BE2C (cell line): ENCODE data around the gene ACIN1.
"Not testable (repeated sequence)": the region's sequence is repeated elsewhere in the genome, so short reads cannot be mapped to it uniquely, and the experiment has no call there.

Experiments
- DNase-seq: peaks from one replicate; pipeline ENCODE4 v3.0.0-alpha.2; 2020
- H3K27me3 ChIP-seq: fragments of 250-450 bp; sonication (Bioruptor Pico); 2 replicates; pipeline ENCODE4 v1.5.1; 2020; ENCODE audit warnings: mild to moderate bottlenecking
- H3K36me3 ChIP-seq: fragments of 250-450 bp; sonication (Bioruptor Pico); 2 replicates; pipeline ENCODE4 v1.5.1; 2020; ENCODE audit warnings: mild to moderate bottlenecking
- H3K4me1 ChIP-seq: fragments of 250-450 bp; sonication (Bioruptor Pico); 2 replicates; pipeline ENCODE4 v1.5.1; 2020
- H3K4me3 ChIP-seq: 2 replicates; pipeline ENCODE4 v1.5.1; 2011; ENCODE audit warnings: low read depth, low read length
- H3K9me3 ChIP-seq: fragments of 250-450 bp; sonication (Bioruptor Pico); 2 replicates; pipeline ENCODE4 v1.5.1; 2020
- CTCF ChIP-seq: IDR thresholded peaks from 2 replicates; pipeline ENCODE4 v1.5.1; 2012; ENCODE audit warnings: mild to moderate bottlenecking, low read depth, low read length

ACIN1 gene

DNA sequence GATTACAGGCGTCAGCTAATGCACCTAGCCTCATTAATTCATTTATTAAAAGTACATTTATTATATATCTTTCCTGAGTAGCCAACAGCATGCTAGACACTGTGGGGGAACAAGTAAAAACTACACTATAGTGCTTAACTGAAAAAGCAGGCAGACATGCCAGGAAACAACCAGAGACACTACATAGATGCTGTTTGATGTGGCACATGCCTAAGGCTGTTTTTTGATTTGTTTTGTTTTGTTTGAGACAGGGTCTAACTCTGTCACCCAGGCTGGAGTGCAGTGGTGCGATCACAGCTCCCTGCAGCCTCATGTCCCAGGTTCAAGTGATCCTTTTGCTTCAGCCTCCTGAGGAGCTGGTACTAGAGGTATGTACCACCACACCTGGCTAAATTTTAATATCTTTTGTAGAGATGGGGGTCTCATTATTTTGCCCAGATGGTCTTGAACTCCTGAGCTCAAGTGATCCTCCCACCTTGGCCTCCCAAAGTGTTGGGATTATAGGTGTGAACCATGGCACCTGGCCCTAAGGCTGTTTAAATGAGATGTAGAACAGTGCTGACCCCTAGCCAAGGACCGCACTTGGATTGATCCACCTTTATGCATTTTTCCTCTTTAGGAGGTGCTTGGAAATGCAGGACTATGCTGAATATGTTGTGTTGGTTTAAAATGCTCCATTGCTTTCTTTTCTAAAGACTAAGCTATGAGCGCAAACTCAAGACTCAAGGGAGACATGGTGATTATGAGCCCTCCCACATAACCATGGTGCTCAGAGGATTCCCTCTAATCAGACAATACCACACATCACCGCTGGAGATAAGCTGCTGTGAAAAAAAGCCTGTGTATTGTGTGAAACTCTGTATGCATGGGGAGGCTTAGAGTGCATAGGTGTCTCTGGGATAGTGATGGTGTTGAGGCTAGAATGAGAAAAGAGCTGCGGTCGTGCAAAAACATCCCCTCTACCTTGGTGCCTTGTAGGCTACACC, 74.5 kb downstream of the ACIN1 start:
- DNase-seq: no peak
- Histone ChIP-seq H3K36me3 (peaks cover 11% of the 10 kb centered on the region), H3K9me3 (no peaks in the 10 kb centered on the region), H3K27me3 (no peaks in the 10 kb centered on the region), H3K4me1 (peaks cover 20% of the 10 kb centered on the region), H3K4me3 (no peak overlapping the region)
- TF ChIP-seq CTCF: no peak

DNA sequence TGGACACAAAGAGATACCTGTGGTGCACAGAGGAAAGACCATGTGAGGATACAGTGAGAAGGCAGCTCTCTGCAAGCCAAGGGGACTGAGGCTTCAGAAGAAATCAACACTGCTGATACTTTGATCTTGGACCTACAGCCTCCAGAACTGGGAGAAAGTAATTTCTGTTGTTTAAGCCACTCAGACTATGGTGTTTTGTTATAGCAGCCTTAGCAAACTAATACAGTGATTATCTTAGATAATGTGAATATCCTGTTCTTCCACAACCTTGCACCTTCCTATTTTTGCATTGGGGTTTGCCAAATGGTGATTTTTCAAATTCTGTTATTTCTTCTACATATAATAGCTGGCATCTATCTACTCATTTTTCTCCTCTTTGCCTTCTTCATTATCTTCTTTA, 76.8 kb downstream of the ACIN1 start:
- no peak for TF ChIP-seq CTCF
- H3K36me3 ChIP-seq: no peaks in the 10 kb centered on the region
- no peaks in the 10 kb centered on the region for H3K9me3 ChIP-seq
- H3K27me3 ChIP-seq: no peaks in the 10 kb centered on the region
- no peak for DNase-seq
- no peak overlapping the region for H3K4me3 ChIP-seq
- peaks cover 21% of the 10 kb centered on the region for H3K4me1 ChIP-seq

- Histone ChIP-seq H3K4me1 (peaks cover 23% of the 10 kb centered on the region), H3K27me3 (no peaks in the 10 kb centered on the region), H3K36me3 (no peaks in the 10 kb centered on the region), H3K4me3 (no peak overlapping the region), H3K9me3 (no peaks in the 10 kb centered on the region)
- DNase-seq: no peak
- no peak for TF ChIP-seq CTCF
Observed at GRCh38 chr14:23017091-23017490, 77.8 kb downstream of the ACIN1 start.

DNA sequence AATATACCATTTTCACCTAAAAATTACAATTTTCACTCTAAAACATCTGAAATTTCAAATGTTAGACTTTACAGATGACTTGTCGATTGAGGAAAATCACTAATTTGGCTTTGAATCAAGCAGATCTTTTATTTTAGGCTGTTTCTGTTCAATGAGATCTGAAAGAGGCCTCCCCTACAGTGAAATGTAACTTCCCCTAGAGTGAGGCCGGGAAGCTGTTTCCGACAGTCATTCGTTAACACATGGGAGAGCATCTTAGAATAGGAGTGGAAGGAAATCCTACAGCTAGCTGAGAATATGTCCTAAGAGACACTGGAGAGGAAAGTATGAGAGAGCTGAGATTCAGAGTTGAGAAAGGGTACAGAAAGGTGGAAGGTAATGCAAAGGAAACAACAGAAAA, 79.3 kb downstream of the ACIN1 start:
- no peak for TF ChIP-seq CTCF
- Histone ChIP-seq H3K9me3 (no peaks in the 10 kb centered on the region), H3K36me3 (no peaks in the 10 kb centered on the region), H3K4me1 (peaks cover 11% of the 10 kb centered on the region), H3K27me3 (no peaks in the 10 kb centered on the region), H3K4me3 (no peak overlapping the region)
- no peak for DNase-seq

DNA sequence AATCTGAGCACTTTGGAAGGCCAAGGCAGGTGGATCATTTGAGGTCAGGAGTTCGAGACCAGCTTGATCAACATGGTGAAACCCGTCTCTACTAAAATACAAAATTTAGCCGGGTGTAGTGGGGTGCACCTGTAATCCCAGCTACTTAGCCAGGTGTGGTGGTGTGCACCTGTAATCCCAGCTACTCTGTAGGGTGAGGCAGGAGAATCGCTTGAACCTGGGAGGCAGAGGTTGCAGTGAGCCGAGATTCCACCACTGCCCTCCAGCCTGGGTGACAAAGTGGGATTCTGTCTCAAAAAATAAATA, 81.2 kb downstream of the ACIN1 start:
- not testable (repeated sequence) for H3K4me3 ChIP-seq, H3K27me3 ChIP-seq, H3K9me3 ChIP-seq, DNase-seq, H3K36me3 ChIP-seq
- peaks cover 13% of the 10 kb centered on the region for H3K4me1 ChIP-seq

DNA sequence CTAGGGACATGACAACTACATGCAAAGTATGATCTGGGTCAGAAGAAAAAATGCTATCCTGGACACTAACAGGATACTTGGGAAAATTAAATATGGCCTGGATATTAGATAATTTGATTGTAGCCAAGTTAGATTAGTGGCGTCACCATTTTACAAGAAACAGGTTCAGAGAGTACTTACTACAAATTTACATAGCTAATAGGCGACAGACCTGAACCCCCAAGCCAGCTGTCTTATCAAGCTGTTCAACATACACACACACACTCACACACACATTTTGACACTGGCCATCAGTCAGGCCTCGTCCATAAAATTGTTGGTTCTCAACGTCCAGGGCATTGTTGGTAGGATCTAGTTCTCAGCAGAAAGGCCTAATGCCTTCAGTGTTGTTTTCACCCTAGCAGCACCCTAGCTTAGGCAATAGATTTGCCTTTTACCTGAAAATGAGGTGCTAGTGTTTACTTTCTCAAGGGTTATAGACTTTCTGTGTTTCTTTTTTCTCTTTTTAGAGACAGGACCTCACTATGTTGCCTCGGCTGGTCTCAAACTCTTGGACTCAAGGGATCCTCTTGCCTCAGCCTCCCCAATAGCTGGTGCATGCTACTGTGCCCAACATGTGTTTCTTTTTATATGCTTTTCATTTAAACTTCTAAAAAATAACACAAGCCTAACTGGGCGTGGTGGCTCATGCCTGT, 81.7 kb downstream of the ACIN1 start:
- no peak overlapping the region for H3K4me3 ChIP-seq
- no peaks in the 10 kb centered on the region for H3K36me3 ChIP-seq
- peaks cover 13% of the 10 kb centered on the region for H3K4me1 ChIP-seq
- H3K27me3 ChIP-seq: no peaks in the 10 kb centered on the region
- no peak for TF ChIP-seq CTCF
- DNase-seq: peak; percentile 28
- H3K9me3 ChIP-seq: no peaks in the 10 kb centered on the region
